HFFc6 (cell line): ENCODE results near the gene PRELP. TPM values are rescaled to one million over a fixed set of nuclear protein-coding genes. Genes with fewer than 3 reads are reported as not detected.

Experiments
- DNase-seq: peaks from one replicate; pipeline ENCODE4 v3.0.0-alpha.2; 2018
- H3K27ac Mint-ChIP-seq: 2 replicates; pipeline ENCODE4 v1.8.0; 2020; ENCODE audit warnings: mild to moderate bottlenecking, mixed read lengths
- H3K27me3 Mint-ChIP-seq: 2 replicates; pipeline ENCODE4 v1.8.0; 2021; ENCODE audit warnings: mild to moderate bottlenecking, moderate library complexity, mixed read lengths; ENCODE audit not compliant: insufficient read depth
- H3K36me3 Mint-ChIP-seq: 2 replicates; pipeline ENCODE4 v1.8.0; 2021; ENCODE audit warnings: low read depth, mixed read lengths
- H3K4me1 Mint-ChIP-seq: 2 replicates; pipeline ENCODE4 v1.8.0; 2020; ENCODE audit warnings: low read depth, mixed read lengths
- H3K4me3 Mint-ChIP-seq: 2 replicates; pipeline ENCODE4 v1.8.0; 2020; ENCODE audit warnings: mild to moderate bottlenecking, moderate library complexity, mixed read lengths
- H3K9me3 Mint-ChIP-seq: 2 replicates; pipeline ENCODE4 v1.8.0; 2020; ENCODE audit warnings: mild to moderate bottlenecking, mixed read lengths
- CTCF ChIP-seq: fragments of 200-600 bp; sonication (generic); IDR thresholded peaks from 2 replicates; pipeline ENCODE4 v1.5.0; 2021; ENCODE audit warnings: antibody characterized with exemption, mild to moderate bottlenecking
- total RNA-seq, 6 experiments: library from RNA; stranded (reverse); fragmentation: NEBNext Ultra II Directional; extraction: Animal tissue kit (Norgen Biotek cat#: 25700); gene quantifications; 2 replicates in 1 of 6; 3 replicates in 5 of 6; pipeline ENCODE4 v1.2.3, GENCODE V29; 2021

Gene PRELP
- total RNA-seq, 6 experiments from 2014 or later, result 0.59 to 0.81 (median 0.70) TPM

- Mint-ChIP-seq H3K4me1 (peaks cover 78% of the 10 kb centered on the region), H3K27ac (peak overlapping the region; percentile 100), H3K36me3 (peaks cover 4% of the 10 kb centered on the region; the same call in 1 of the 2 replicates), H3K27me3 (peaks cover 1% of the 10 kb centered on the region), H3K9me3 (no peaks in the 10 kb centered on the region), H3K4me3 (no peak overlapping the region)
- TF ChIP-seq CTCF, result no peak
- no peak for DNase-seq
Measured at GRCh38 chr1:203511513-203511912, 35.9 kb downstream of the PRELP start.

- H3K4me3 Mint-ChIP-seq, result no peak overlapping the region
- no peaks in the 10 kb centered on the region for H3K9me3 Mint-ChIP-seq
- TF ChIP-seq CTCF, result no peak
- H3K4me1 Mint-ChIP-seq, result peaks cover 74% of the 10 kb centered on the region
- no peak for DNase-seq
- peak overlapping the region; percentile 100 for H3K27ac Mint-ChIP-seq
- peaks cover 4% of the 10 kb centered on the region; the same call in 1 of the 2 replicates for H3K36me3 Mint-ChIP-seq
- peaks cover 1% of the 10 kb centered on the region for H3K27me3 Mint-ChIP-seq
Measured at GRCh38 chr1:203511930-203512329, 36.3 kb downstream of the PRELP start.

GRCh38 chr1:203512517-203512847 lies 36.9 kb downstream of the PRELP start:
- H3K27ac Mint-ChIP-seq, result peak overlapping the region; percentile 100
- peaks cover 1% of the 10 kb centered on the region for H3K27me3 Mint-ChIP-seq
- H3K4me1 Mint-ChIP-seq, result peaks cover 71% of the 10 kb centered on the region
- H3K4me3 Mint-ChIP-seq, result peak overlapping the region; percentile 83
- no peak for DNase-seq
- no peaks in the 10 kb centered on the region for H3K9me3 Mint-ChIP-seq
- no peak for TF ChIP-seq CTCF
- peaks cover 4% of the 10 kb centered on the region; the same call in 1 of the 2 replicates for H3K36me3 Mint-ChIP-seq

- no peaks in the 10 kb centered on the region for H3K9me3 Mint-ChIP-seq
- TF ChIP-seq CTCF, result no peak
- DNase-seq, result peak; percentile 97
- peaks cover 68% of the 10 kb centered on the region for H3K4me1 Mint-ChIP-seq
- H3K36me3 Mint-ChIP-seq, result peaks cover 4% of the 10 kb centered on the region; the same call in 1 of the 2 replicates
- H3K4me3 Mint-ChIP-seq, result peak overlapping the region; percentile 83
- peaks cover 1% of the 10 kb centered on the region for H3K27me3 Mint-ChIP-seq
- H3K27ac Mint-ChIP-seq, result peak overlapping the region; percentile 100
Measured at GRCh38 chr1:203512848-203513584, 37.4 kb downstream of the PRELP start.

- H3K4me3 Mint-ChIP-seq, result peak overlapping the region; percentile 83
- peak overlapping the region; percentile 100 for H3K27ac Mint-ChIP-seq
- peaks cover 63% of the 10 kb centered on the region for H3K4me1 Mint-ChIP-seq
Measured at GRCh38 chr1:203513585-203514031, 38.0 kb downstream of the PRELP start.

More at GRCh38 chr1:203513585-203514031, 38.0 kb downstream of the PRELP start:
- TF ChIP-seq CTCF, result no peak
- H3K9me3 Mint-ChIP-seq, result no peaks in the 10 kb centered on the region
- H3K27me3 Mint-ChIP-seq, result peaks cover 1% of the 10 kb centered on the region
- DNase-seq, result no peak
- peaks cover 4% of the 10 kb centered on the region; the same call in 1 of the 2 replicates for H3K36me3 Mint-ChIP-seq
